Kidney capillary endothelial cell (primary cell): ENCODE measurements around the gene CNPY1.

Experiments
- DNase-seq: peaks from one replicate; pipeline ENCODE4 v3.0.0-alpha.2; 2018; ENCODE audit warnings: low spot score

The CNPY1 gene

DNA sequence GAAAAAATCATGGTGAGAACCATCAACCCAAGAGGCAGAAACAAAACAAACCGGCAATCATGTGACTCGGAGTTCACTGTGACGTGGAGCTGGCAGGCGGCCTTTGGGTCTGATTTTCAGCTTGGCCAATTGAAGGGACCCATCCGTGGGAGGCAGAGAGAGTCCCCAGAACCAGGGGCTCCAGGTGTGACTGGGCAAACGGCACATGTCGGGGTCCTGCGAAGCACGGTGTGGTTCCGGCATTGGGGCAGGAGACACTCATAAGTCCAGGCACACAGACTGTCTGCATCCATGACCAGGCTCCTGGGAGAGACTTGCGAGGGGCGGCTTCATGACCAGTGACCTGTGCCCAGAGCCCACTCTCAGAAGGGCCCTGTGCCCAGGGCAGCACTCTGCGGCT lies 12.6 kb upstream of the CNPY1 start:
- no peak for DNase-seq

DNA sequence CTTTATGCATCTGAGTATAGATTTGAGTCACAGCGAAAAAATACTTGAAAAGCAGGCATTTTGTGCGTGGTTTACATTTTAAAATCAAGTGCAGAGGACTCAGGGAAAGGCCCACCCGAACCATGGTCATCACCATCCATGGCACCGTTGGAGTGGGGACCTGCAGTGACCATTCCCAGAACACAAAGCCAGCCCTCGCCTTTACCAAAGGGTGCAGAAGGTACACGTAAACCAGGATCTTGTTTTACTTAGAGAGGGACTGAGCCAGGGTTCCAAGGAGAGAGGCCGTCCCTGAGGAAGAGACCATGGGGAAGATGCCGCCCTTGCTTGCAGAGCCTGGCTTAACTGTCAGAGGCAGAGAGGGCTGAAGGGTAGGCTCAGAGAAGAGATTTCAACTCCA lies 12.0 kb upstream of the CNPY1 start:
- DNase-seq = no peak

DNA sequence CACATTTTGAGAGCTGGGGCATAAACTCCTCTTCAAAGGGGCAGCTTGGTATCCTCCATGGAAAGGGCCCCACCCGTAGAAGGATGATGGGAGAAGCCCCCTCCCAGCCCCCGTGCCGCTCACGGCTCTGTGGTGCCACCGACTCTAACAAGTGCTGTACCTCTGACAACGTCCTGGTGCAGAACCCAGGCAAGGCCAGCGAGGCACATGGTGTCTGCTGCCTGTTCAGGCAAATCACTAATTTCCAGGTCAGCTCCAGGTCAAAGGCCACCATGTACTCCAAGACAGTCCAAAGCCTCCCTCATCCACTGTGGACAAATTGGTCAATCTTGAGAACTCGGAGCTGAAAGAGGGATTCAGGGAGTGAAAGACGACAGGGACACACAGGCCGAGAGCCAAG lies 11.4 kb upstream of the CNPY1 start:
- no peak for DNase-seq

DNA sequence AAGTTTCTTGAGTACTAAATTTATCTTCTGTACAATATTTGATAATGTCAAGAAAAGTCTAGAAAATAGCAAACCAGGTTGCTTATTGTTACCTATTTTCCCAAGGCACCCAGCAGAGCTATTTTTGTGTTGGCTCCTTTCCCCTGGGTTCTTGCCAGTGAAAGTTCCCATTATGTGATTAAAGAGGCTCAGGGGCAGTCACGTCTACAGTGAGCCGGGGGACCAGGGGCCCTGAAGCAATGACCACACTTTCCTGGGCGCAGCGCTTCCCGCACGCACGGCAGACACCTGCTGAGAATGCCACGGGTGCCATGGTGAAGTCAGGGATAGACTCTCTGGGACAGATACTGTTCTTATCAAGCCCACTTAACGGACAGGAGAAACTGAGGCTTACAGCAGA lies 10.4 kb upstream of the CNPY1 start:
- DNase-seq = no peak

DNA sequence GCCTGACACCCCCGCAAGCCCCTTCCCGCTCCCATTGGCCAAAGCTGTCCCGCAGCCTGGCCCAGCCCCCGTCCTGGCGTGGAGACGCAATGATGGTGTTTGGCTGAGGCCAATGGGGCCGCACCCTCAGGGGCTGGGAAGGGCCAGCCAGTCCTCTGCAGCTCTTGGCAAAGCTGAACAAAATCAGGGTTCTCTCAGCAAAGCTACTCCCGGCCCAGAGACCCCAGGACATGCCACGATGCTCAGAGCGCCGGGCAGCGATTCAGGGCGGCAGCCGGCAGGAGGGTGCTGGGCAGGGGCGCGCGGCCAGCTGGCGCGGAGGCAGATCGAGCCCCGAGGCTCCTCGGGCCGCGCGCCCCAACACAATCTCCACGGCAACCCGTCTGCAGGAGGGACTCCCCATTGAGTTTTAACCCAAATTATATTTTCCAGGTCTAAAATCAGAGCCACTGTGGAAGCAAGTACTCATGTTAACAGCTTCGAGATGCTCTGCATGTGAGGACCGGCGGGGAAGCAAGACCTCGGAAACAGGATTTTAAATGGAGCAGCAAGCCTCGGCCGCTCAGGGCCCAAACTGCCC lies 8.8 kb upstream of the CNPY1 start:
- no peak for DNase-seq

DNA sequence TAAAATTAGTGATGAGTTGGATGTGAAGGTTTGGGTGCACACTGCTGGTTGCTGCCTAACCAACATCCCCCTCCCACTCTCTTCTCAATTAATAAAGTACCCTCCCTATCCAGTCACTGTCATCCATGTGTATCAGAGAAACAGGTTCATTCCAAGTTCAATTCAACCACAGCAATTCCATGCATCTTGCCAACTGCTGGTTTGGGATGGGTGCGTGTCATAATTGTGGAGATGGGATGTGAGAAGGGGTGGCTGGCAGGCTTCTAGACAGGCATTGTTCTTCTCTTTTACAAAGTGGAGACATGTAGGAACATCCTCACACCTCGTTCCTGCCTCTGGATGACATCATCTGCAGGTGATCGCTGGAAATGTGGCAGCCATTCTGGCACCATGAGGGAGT lies 7.5 kb upstream of the CNPY1 start:
- DNase-seq = no peak

DNA sequence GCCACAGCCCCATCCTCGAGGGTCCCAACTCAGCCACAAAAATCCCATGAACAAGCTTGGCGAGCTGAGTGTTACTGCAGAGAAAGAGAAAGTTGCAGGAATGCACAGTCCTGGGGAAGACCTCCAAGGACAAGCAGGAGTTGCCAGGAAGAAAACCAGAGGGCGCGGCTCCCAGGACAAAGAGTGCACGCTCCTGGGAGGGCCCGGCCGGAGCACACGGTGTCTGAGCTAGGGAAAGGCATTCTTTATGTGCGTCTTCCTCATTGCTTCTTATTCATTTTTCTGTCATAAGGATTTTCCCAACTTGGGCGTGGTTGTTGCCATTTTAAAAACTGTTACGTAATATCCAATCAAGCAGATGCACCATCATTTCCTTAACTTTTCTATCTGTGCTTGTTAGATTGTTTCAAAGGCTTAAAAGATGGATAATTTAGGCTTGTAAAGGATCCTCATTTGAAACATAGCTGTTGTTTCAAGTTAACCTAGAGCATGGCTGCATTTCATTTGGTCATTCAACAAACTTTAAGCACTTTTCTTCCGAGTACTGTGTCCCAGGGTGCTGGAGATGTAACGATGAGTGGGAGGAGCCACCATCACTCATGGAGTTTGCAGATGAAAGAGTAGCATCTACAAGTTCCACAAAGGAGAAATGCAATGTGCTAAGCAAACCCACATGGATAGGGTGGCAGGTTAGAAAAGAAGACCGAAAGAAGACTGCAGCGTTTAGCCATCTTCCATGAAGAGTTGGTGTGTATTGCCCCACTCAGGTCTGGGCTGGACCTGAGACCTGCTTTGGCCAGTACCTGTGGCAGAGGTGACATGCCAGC lies 5.6 kb upstream of the CNPY1 start:
- no peak for DNase-seq

DNA sequence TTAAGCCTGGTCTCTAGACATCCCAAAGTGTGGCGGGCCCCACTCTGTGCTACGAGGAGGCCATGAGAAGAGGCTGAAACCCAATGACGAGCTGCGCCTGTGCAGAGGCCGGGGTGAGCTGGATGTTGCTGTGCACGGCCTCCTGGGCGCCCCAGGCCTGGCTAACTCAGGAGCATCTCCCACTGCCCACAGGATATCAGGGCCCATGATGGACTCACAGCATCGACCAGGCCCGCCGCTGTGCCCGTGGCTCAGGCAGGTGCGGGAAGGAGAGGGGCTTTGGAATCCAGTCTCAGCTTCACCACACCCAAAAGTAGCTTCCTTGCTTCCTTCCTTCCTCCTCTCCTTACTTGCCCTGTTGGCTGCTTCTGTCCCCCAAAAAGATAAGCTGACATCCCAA lies 4.6 kb upstream of the CNPY1 start:
- no peak for DNase-seq

DNA sequence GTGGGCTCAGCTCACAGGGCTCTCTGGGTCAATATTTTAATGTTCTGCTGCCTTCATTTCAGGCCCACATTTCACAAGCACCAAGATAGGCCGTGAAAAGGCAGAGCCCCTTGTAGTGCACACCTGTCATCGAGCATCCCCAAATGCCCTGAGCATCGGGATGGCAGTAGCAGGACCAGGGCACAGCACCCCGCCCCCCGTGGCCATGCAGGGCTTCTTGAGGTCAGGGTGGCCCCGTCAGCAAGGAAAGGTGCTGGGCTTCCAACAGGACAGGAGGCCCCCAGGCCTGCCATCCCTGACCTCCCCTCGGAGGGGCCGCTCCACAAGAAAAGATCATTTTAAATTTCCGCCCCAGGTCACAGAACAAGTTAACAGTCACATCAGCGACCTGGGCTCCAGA lies 2.9 kb upstream of the CNPY1 start:
- DNase-seq = no peak

DNA sequence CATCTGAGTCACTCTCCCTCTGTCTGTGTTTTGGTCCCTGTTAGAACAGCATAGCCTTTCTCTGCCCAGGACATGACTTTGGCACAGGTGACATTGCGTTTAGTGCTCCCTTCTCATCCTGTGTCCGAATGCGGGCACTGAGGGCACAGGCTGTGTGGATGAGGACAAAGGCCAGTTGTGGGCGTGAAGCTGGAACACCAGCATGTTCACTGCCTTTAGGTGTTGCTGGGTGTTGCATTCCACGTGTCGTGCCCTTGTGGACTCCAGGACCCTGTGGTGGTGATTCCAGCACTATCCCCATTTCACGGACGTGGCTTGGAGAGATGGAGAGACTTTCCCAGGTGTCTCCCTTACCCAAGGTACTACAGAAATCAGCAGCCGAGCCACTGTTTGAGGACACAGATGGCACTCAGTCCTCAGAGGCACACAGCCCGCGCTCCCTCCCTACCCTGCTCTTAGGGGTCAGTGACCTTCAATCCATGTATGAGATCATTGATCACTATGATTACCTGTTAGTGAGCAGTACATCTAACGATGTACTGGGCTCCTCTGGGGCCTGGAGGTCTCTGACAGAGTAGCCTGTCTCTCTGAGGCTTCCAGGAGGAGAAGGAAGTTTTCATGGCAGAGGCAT lies 917 bp upstream of the CNPY1 start:
- no peak for DNase-seq

DNA sequence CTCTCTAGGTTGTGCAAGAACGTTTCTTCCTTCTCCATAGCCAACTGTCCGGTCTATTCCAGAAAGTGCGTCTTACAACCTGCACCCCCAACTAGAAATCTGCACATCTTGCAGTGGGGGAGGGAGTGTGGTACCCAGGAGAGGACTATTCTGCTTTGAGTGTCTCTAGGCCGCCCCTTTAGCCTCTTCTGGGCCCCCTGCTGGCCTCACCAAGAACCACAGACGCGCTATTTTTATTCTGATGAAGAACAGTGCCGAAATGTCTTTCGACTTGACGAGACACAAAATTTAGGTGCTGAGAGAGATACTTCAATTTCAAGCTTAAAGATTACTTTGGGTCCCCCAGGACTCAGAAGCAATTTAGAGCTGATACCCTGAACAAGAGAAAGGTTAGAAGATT lies 1.0 kb downstream of the CNPY1 start:
- DNase-seq = no peak

DNA sequence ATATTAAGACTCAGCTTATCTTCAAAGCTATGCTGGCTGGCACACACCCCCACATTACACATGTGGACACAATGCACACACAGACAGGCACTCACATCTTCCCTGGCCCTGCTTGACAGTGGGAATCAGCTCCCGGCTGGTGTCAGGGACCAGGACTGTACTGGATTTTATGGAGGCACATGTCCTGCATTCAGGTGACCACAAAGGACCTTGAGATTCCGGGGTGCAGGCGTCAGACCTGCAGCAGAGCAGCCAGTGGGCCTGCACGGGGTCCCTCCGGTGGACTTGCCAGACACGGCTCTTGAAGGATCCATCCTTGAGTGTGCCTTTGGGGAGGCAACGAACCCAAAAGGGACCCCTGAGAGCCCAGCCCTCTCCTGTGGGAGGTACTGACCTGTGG lies 1.9 kb downstream of the CNPY1 start:
- DNase-seq = no peak

DNA sequence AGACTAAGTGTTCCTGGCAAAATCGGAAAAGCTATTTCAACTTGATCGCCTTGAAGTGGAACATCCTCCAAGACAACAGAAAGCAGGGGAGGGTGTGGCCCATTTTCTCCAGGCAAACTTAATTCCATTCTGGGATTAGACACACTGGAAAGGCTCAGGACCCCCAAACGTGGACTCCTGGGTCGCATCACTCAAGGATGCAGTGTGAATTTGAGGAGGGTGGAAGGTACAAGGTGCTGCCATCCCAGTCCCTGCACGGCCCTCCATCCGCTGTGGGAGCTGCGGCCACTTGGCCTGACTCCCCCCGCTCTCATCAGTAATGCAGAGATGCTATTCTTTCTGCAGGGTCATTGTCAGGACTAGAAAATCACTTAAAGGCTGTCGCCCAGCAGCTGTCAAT lies 2.4 kb downstream of the CNPY1 start:
- no peak for DNase-seq

DNA sequence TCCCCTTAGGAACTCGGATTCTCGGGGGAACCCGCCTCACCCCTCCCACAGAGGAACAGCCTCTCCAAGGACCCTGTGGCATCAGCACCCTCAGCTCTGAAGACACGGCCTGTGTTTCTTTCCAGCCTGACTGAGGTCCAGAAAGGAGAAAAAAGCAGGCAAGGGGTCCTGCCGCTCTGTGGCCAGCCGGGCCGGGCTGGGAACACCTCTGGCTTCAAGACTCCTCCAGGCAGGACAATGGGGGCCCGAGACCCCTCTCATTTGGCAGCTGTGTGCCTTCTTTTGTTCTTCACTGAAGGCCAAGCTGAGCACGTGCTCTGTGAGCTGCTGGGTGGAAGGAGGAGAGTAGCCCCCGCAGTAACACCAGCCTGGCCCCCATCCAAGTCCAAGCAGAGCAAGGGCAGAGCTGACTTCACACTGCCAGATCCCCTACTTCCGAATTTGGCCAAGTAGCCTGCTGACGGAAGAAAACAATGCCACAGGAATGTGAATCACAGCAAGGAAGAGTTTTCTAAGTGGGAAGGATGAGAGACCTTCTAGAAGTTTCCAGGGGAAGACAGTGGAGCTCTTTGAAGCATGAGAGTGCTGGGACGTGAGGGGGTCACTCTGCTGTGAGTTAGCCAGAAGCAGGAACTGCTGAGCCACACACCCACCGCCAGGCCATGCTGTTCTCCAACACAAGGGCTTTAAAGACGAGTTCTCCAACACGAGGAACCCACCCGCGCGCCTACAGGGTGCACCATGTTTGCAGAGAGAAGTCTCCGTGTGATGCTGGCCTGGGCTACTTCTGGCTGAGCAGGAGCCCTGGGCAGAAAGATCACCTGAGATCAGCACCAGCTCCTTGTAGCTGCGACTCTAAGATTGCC lies 3.1 kb downstream of the CNPY1 start:
- no peak for DNase-seq

DNA sequence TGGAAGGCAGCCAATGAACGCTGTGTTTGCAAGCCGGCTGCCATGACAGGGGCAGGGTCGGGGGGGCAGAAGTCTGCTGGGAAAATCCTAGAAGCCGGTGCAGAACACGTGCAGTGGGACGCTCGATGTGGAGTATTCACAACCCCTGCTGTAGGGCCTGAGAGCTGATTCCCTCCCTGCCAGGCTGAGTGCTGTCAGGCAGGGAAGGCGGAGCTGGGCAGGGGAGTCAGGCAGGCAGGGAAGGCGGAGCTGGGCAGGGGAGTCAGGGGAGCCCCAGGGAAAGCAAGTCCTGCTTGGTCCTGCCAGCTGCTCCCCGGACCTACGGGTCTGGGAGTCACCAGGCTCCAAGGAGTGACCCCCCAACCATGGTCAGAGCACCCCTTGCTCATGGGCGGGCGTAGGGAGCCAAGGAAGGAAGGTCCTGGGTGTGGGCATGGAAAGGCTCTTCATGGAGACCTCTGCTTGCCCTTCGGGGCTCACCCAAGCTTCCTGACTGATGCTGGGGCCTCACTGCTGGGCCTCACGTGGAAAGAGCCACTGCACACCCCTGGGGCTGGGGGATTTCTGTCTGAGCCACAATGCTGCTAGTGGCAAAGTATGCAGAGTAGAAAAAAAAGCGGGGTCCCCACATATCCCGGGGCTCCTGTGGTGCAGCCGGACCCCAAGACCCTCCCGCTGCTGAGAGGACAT lies 4.2 kb downstream of the CNPY1 start:
- no peak for DNase-seq

DNA sequence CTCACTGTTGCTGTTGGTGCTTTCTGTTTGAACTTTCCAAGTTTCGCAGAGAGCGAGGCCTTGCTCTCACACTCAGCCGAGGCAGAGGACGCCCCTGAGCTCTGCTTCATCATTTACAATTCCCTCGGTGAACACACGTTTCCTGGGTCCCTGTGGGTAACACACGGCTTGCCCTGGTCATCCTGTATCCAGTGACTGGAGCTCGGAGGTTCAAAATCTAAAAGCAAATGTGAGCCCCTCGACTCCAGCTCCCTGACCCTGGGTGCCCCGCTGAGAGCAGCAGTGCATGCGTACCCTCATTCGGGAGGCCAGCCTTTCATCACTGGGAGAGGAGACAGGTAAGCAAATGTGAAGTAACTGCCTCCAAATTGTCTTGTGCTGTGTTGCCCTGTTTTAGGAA lies 5.8 kb downstream of the CNPY1 start:
- DNase-seq = no peak

DNA sequence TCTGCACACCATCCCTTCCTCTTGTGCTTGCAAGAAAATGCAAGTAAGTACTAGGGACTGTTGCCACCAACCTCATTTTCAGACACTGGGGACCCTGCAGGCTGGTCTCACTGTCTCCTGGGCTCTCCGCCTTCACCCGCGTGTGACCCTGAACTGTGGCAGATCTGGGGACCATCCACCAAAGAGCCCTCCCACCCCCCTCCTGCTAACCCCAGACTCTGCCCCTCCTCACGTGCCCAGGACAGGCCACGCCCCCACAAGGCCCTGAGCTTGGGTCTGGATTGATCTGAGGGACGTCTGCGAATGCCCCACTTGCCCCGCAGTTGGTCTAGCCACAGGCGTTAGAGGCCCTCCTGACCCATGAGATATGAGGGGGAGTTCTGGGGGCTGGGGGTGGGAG lies 8.1 kb downstream of the CNPY1 start:
- no peak for DNase-seq

DNA sequence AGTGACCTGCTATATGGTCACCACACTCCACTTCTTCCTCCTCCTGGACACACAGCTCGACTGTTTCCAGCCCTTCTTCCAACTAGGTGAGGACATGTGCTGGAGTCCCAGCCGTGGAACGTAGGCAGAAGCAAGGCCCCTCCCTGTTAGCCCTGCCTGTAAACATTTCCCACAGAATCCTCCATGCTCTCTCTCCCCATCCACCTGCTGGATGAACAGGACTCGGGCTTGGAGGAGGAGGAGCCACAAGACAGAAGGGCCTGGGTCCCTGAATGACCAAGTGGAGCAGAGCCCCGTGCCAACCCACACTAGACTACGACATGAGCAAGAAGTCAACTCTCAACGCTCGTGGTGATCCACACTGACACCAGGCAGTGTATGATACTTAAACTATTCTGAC lies 9.9 kb downstream of the CNPY1 start:
- no peak for DNase-seq

DNA sequence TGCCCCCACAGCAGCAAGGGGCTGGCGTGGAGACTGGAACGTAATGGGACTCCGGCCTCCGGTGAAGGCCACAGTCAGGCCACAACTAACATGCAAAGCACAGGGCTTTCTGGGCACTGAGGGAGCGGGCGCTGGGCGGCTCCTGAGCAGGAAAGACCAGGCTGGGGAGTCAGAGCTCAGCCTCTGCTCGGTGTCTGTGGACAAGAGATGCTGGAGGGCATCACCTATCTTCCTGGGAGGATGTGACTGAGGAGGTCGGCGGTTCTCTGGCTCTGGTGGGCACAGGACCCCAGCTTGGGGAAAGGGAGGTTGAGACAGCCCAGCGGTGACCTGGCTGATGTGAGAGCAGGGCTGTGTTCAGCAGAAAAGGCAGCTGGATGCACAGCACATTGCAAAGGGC lies 11.7 kb downstream of the CNPY1 start:
- no peak for DNase-seq

DNA sequence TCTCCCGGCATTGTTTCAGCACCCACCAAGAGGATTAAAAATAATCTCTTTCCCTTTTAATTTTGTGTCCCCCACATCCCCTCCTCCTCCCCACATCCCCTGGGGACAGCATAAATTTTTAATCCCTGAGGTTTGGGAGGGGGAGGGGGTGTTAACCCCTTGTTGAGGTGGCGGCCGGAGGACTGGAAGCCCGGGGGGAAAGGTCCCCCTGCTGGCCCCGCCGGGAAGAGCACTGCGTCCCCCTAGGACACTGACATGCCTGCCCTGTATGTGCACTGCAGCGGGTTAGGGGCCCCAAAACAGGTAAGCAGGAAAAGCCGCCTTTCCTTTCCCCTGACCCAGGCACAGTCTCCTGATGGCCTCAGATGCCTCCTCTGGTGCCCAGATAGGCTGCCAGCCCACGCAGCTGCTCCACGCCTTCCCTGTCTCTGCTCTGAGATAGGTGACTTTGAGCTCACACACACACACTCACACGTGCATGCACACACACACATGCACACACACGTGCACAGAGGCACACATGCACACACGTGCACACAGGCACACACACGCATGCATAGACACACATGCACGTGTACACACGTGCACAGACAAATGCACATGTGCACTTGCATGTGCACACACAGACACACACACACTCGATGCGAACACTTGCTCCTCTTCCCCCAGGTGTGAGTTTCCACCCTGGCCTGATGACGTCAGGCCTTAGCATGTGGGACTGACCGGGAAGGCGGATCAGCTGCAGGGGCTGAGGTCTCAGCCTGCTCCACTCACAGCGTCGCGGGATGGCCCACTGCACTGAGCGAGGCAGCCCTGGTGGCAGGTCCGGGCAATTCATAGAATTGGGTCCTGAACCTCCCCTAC lies 12.3 kb downstream of the CNPY1 start:
- peak; percentile 30 for DNase-seq
